Prostate gland (tissue), 2 donors: ENCODE data around the gene TNRC18.

Source experiments
- POLR2A ChIP-seq: fragments of 450-650 bp; IDR thresholded peaks from one replicate; pipeline ENCODE4 v1.6.1; 2016; ENCODE audit warnings: antibody characterized with exemption, mild to moderate bottlenecking
- TF ChIP-seq, protein P1 (sequence below), 4 experiments: fragments of 200-600 bp in 2 of 4; fragments of 450-650 bp in 2 of 4; sonication (generic) in 2 of 4; IDR thresholded peaks; 1 replicate in 3 of 4; 2 replicates in 1 of 4; pipeline ENCODE4 v1.5.1; 2016 to 2019; ENCODE audit warnings: antibody characterized with exemption in 4 of 4, mild to moderate bottlenecking in 2 of 4, moderate library complexity in 2 of 4

DNA sequence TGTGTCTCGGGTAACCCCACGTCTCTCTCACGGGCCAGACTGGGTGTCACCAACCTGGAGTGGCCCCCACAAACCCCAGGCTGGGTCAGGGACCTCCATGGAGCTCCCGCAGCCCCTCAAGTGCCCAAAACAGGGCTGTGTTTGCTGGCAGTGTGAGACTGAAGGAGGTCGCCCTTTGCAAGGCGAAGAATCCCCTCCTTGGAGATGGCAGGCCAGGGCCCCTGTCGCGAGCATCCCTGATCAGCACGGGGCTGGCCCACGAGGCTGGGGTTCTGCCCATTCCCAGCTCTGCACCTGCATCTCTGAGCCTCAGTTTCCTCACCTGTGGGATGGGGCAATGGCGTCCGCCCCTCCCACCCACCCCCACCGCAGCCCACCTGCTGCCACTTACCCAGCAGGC lies 78.5 kb downstream of the TNRC18 start:
- TF ChIP-seq, protein P1, sequence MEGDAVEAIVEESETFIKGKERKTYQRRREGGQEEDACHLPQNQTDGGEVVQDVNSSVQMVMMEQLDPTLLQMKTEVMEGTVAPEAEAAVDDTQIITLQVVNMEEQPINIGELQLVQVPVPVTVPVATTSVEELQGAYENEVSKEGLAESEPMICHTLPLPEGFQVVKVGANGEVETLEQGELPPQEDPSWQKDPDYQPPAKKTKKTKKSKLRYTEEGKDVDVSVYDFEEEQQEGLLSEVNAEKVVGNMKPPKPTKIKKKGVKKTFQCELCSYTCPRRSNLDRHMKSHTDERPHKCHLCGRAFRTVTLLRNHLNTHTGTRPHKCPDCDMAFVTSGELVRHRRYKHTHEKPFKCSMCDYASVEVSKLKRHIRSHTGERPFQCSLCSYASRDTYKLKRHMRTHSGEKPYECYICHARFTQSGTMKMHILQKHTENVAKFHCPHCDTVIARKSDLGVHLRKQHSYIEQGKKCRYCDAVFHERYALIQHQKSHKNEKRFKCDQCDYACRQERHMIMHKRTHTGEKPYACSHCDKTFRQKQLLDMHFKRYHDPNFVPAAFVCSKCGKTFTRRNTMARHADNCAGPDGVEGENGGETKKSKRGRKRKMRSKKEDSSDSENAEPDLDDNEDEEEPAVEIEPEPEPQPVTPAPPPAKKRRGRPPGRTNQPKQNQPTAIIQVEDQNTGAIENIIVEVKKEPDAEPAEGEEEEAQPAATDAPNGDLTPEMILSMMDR (IDR thresholded peaks at IDR 0.05), result no peak
- TF ChIP-seq POLR2A, result no peak
